ENCODE measurements around the gene UCP2. TPM values are rescaled to one million over a fixed set of nuclear protein-coding genes. Genes with fewer than 3 reads are reported as not detected.

Gene UCP2
- total and polyA plus RNA-seq, 7 donors: 23.8 to 117 (median 37.2) TPM

- Histone ChIP-seq H3K36me3 (peaks cover 0 to 32% (median 8%) of the 10 kb centered on the region in 4 donors), H3K4me3 (peak overlapping the region in 1 of 4 donors; percentile 65), H3K27ac (peak overlapping the region in 2 of 4 donors; percentile 44 to 90), H3K27me3 (no peaks in the 10 kb centered on the region), H3K4me1 (peaks cover 0 to 19% (median 14%) of the 10 kb centered on the region in 4 donors), H3K9me3 (no peaks in the 10 kb centered on the region)
- no peak for TF ChIP-seq EP300 (IDR thresholded peaks at IDR 0.05)
- no peak for TF ChIP-seq CTCF (IDR thresholded peaks at IDR 0.05)
- no peak for TF ChIP-seq POLR2AphosphoS5 (IDR thresholded peaks at IDR 0.05)
- TF ChIP-seq POLR2A (IDR thresholded peaks at IDR 0.05): no peak
- peak; percentile 63 for DNase-seq
- 18 to 32% methylated on average over 6 of the region's 6 CpGs for WGBS, 2 donors
- intact Hi-C loops (cut with DNase I): loop anchor here (5.0 kb wide), 1 partner anchor 192 kb away; the partner anchor contains the start of genes C2CD3 and PPME1
Observed at GRCh38 chr11:73980001-73980961, 2.4 kb downstream of the UCP2 start.

GRCh38 chr11:73978576-73979086 is 4.0 kb downstream of the UCP2 start:
- no peak overlapping the region for H3K4me3 ChIP-seq
- H3K27ac ChIP-seq: no peak overlapping the region
- TF ChIP-seq POLR2AphosphoS5 (IDR thresholded peaks at IDR 0.05) (no peak), EP300 (IDR thresholded peaks at IDR 0.05) (no peak), CTCF (IDR thresholded peaks at IDR 0.05) (no peak), POLR2A (IDR thresholded peaks at IDR 0.05) (no peak)
- peaks cover 0 to 16% (median 12%) of the 10 kb centered on the region in 4 donors for H3K4me1 ChIP-seq
- peaks cover 0 to 42% (median 8%) of the 10 kb centered on the region in 4 donors for H3K36me3 ChIP-seq
- no peak for DNase-seq
- H3K27me3 ChIP-seq: no peaks in the 10 kb centered on the region
- H3K9me3 ChIP-seq: no peaks in the 10 kb centered on the region
- 94 to 96% methylated on average over 3 of the region's 3 CpGs for WGBS, 2 donors
- intact Hi-C loops (cut with DNase I): no loop called here

- Histone ChIP-seq H3K27ac (no peak overlapping the region), H3K4me3 (no peak overlapping the region)
Observed at GRCh38 chr11:73977856-73978519, 4.7 kb downstream of the UCP2 start.

GRCh38 chr11:73976451-73977151 is 6.0 kb downstream of the UCP2 start:
- H3K27me3 ChIP-seq: no peaks in the 10 kb centered on the region
- DNase-seq: peak; percentile 56

More at GRCh38 chr11:73977856-73978519, 4.7 kb downstream of the UCP2 start:
- TF ChIP-seq POLR2A (IDR thresholded peaks at IDR 0.05) (no peak), POLR2AphosphoS5 (IDR thresholded peaks at IDR 0.05) (no peak), EP300 (IDR thresholded peaks at IDR 0.05) (no peak)
- peaks cover 0 to 42% (median 8%) of the 10 kb centered on the region in 4 donors for H3K36me3 ChIP-seq
- intact Hi-C loops (cut with DNase I): no loop called here
- peak; percentile 33 for DNase-seq
- 97 to 98% methylated on average over 18 of the region's 18 CpGs for WGBS, 2 donors
- H3K9me3 ChIP-seq: no peaks in the 10 kb centered on the region
- H3K27me3 ChIP-seq: no peaks in the 10 kb centered on the region
- peaks cover 0 to 12% (median 9%) of the 10 kb centered on the region in 4 donors for H3K4me1 ChIP-seq

More at GRCh38 chr11:73976451-73977151, 6.0 kb downstream of the UCP2 start:
- no peak overlapping the region for H3K27ac ChIP-seq
- intact Hi-C loops (cut with DNase I): no loop called here
- no peak for TF ChIP-seq CTCF (IDR thresholded peaks at IDR 0.05)
- TF ChIP-seq EP300 (IDR thresholded peaks at IDR 0.05): no peak
- TF ChIP-seq POLR2AphosphoS5 (IDR thresholded peaks at IDR 0.05): no peak
- no peak for TF ChIP-seq POLR2A (IDR thresholded peaks at IDR 0.05)
- H3K4me3 ChIP-seq: no peak overlapping the region
- 89 to 92% methylated on average over 14 of the region's 14 CpGs for WGBS, 2 donors
- peaks cover 0 to 2% (median under 1%) of the 10 kb centered on the region in 4 donors for H3K4me1 ChIP-seq
- H3K9me3 ChIP-seq: no peaks in the 10 kb centered on the region
- H3K36me3 ChIP-seq: peaks cover 0 to 42% (median 8%) of the 10 kb centered on the region in 4 donors
